K562 (cell line): Measurements from ENCODE around the gene ZBTB49. TPM values are rescaled to one million over a fixed set of nuclear protein-coding genes. Genes with fewer than 3 reads are reported as not detected.
A peak's percentile ranks its signal among the peaks of the same experiment; 100 is the strongest.

ENCODE experiments used
- CBX8 ChIP-seq: fragments of 200-600 bp; sonication (generic); IDR thresholded peaks from 2 replicates; pipeline ENCODE4 v1.6.1; 2012; ENCODE audit warnings: borderline replicate concordance, mixed run types, low read depth, mild to moderate bottlenecking, moderate library complexity, mixed read lengths, low read length, control low read depth, inconsistent platforms; ENCODE audit not compliant: poor library complexity, severe bottlenecking; ENCODE audit errors: extremely low read depth
- DIDO1 ChIP-seq: fragments of 450-650 bp; IDR thresholded peaks from 2 replicates; pipeline ENCODE4 v1.6.1; 2016; ENCODE audit warnings: low read depth, missing biosample characterization, missing genetic modification characterization
- PKNOX1 ChIP-seq: fragments of 450-650 bp; IDR thresholded peaks from 2 replicates; pipeline ENCODE4 v1.6.1; 2016
- REST ChIP-seq, 2 experiments: fragments of 450-650 bp; formaldehyde crosslinking in 1 of 2; IDR thresholded peaks; 2 replicates each; pipeline versions ENCODE4 v1.4.0 to v1.6.1; 2014 to 2020; ENCODE audit warnings: mild to moderate bottlenecking in 2 of 2, borderline replicate concordance in 1 of 2, low read depth in 1 of 2
- TFE3 ChIP-seq: fragments of 450-650 bp; formaldehyde crosslinking; IDR thresholded peaks from 2 replicates; pipeline ENCODE4 v1.4.0; 2020; ENCODE audit warnings: mild to moderate bottlenecking, mixed read lengths
- ZNF133 ChIP-seq: fragments of 250-450 bp; sonication (Bioruptor Pico); IDR thresholded peaks from 2 replicates; pipeline ENCODE4 v1.4.0; 2020; ENCODE audit warnings: mild to moderate bottlenecking
- ZNF217 ChIP-seq: sonication (generic); formaldehyde crosslinking; IDR thresholded peaks from 2 replicates; pipeline ENCODE4 v1.8.0; 2022; ENCODE audit warnings: mild to moderate bottlenecking, missing genetic modification reagents
- polyA plus RNA-seq, 8 experiments: library from polyadenylated mRNA; depleted of rRNA in 4 of 8; stranded (reverse) in 5 of 8; unstranded in 3 of 8; fragments of >200 nt; fragmentation: Nextera tagmentation in 2 of 8; fragmentation: Illumina TruSeq in 1 of 8; extraction: Ambion mirVana in 2 of 8; extraction: Trizol in 1 of 8; gene quantifications; 2 replicates each; pipeline versions ENCODE4 v1.2.1 to v1.2.3, GENCODE V29; 2011 to 2014; ENCODE audit warnings: inconsistent platforms in 1 of 8, missing spikeins in 1 of 8
- total RNA-seq, 7 experiments: library from RNA; depleted of rRNA in 6 of 7; stranded (reverse); fragments of >200 nt in 6 of 7; fragmentation: Illumina TruSeq in 2 of 7; extraction: Trizol in 2 of 7; gene quantifications; 2 replicates each; pipeline versions ENCODE4 v1.2.1 to v1.2.3, GENCODE V29; 2011 to 2021; ENCODE audit warnings: low replicate concordance in 1 of 7

ZBTB49 gene
- total and polyA plus RNA-seq, 9 of the 15 experiments (the other 6 are each of a cell fraction or from before 2014, with no cell fraction given), result 0.49 to 8.0 (median 4.2) TPM

- peak; percentile 44; the same call in 1 of the 2 replicates for TF ChIP-seq REST (IDR thresholded peaks at IDR 0.05; ENCODE audit: borderline replicate concordance)
- TF ChIP-seq REST (CRISPR knock-in tag; IDR thresholded peaks at IDR 0.05; ENCODE audit: low read depth), result no peak
- TF ChIP-seq PKNOX1, result no peak
- TF ChIP-seq ZNF217 (CRISPR knock-in tag), result no peak
- TF ChIP-seq ZNF133, result no peak
- no peak for TF ChIP-seq CBX8
- TF ChIP-seq DIDO1 (tag), result no peak
- no peak for TF ChIP-seq TFE3 (CRISPR knock-in tag)
- TF ChIP-seq, all 486 proteins: peak for 3
Measured at GRCh38 chr4:4260185-4260751, 29.8 kb upstream of the ZBTB49 start (continued).
